Parathyroid adenoma (tissue), 2 donors: ENCODE measurements around the gene CEP89.
"Not testable (repeated sequence)": the region's sequence is repeated elsewhere in the genome, so short reads cannot be mapped to it uniquely, and the experiment has no call there.

ENCODE experiments used
- H2AFZ ChIP-seq: fragments of 300-600 bp; sonication (generic); one replicate; pipeline ENCODE4 v1.7.0; 2017; ENCODE audit warnings: antibody characterized with exemption, mild to moderate bottlenecking
- H3K27ac ChIP-seq: fragments of 300-600 bp; sonication (generic); one replicate; pipeline ENCODE4 v1.7.0; 2017
- H3K27me3 ChIP-seq: fragments of 300-600 bp; sonication (generic); one replicate; pipeline ENCODE4 v1.7.0; 2017; ENCODE audit warnings: low read length; ENCODE audit not compliant: control insufficient read depth, insufficient read depth
- H3K36me3 ChIP-seq: fragments of 300-600 bp; sonication (generic); one replicate; pipeline ENCODE4 v1.7.0; 2017; ENCODE audit warnings: low read length; ENCODE audit not compliant: control insufficient read depth, insufficient read depth
- H3K4me1 ChIP-seq: fragments of 300-600 bp; sonication (generic); one replicate; pipeline ENCODE4 v1.7.0; 2017; ENCODE audit warnings: control low read depth
- H3K4me2 ChIP-seq: fragments of 300-600 bp; sonication (generic); one replicate; pipeline ENCODE4 v1.7.0; 2017; ENCODE audit warnings: low read length
- H3K4me3 ChIP-seq: fragments of 300-600 bp; sonication (generic); one replicate; pipeline ENCODE4 v1.7.0; 2017; ENCODE audit warnings: low read depth, low read length
- H3K79me2 ChIP-seq: fragments of 300-600 bp; sonication (generic); one replicate; pipeline ENCODE4 v1.7.0; 2017; ENCODE audit warnings: control low read depth
- H3K9ac ChIP-seq: fragments of 300-600 bp; sonication (generic); one replicate; pipeline ENCODE4 v1.7.0; 2017; ENCODE audit warnings: mild to moderate bottlenecking
- H3K9me3 ChIP-seq: fragments of 300-600 bp; sonication (generic); one replicate; pipeline ENCODE4 v1.7.0; 2017; ENCODE audit warnings: low read length; ENCODE audit not compliant: control insufficient read depth
- CTCF ChIP-seq: fragments of 300-600 bp; sonication (generic); IDR thresholded peaks from one replicate; pipeline ENCODE4 v1.7.0; 2017; ENCODE audit warnings: antibody characterized with exemption, mild to moderate bottlenecking
- donor health status: primary hyperparathyroidism.

CEP89 gene

DNA sequence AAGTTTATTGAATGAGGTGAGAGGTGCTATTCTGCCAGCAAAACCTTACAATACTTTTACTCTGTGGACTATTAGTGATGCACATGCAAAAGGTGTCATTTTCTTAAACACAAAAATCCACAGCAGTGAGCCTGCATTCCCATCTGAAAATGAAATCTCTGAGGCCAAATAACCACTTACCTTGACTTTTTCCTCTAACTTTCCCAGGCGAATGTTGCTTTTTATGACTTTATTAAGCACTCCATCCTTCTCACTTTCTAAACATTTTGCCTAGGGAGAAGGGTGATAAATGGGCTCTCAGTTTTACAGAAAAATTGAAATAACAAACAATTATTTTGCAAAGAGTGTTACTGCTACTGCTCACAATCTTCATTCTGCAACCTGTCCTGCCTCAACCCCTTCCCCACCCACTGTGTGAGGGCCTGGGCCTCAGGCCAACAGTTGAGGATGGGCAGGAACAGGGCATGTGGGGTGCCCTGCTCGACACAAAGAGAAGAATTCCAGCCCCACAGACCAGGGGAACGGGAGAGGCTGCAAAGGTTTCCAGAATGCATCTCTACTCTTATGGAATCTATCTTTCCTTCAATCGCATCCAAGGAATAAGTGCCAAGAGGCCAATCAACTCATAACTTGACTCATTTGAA, 84.1 kb downstream of the CEP89 start:
- no peaks in the 10 kb centered on the region for H3K79me2 ChIP-seq
- no peak overlapping the region for H3K9ac ChIP-seq
- H2AFZ ChIP-seq = no peak overlapping the region
- H3K27me3 ChIP-seq = no peaks in the 10 kb centered on the region
- no peak overlapping the region for H3K4me2 ChIP-seq
- no peak overlapping the region for H3K4me3 ChIP-seq
- H3K27ac ChIP-seq = no peak overlapping the region
- H3K9me3 ChIP-seq = no peaks in the 10 kb centered on the region
- no peak for TF ChIP-seq CTCF
- no peaks in the 10 kb centered on the region for H3K4me1 ChIP-seq
- H3K36me3 ChIP-seq = no peaks in the 10 kb centered on the region

DNA sequence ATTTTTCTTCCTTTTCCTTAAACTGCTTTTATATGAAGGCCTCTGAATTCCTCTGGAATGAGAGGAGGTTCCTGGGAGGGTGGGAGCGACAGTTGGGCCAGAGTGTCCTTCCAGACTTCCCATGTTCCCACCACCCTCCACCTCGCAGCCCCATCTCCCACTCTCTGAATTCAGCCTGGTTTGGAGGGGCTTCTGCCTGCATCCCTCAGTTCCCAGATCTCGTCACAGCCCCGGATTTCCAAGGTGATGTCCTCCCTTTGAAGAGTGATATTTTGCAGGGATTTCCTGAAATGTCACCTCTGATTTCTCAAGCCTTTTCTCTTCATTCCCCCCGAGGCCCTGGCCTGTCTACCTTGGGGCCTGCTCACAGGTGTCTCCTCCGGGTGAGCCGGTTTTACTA, 85.5 kb downstream of the CEP89 start:
- TF ChIP-seq CTCF = no peak
- Histone ChIP-seq H3K36me3 (no peaks in the 10 kb centered on the region), H3K27ac (no peak overlapping the region), H3K4me1 (no peaks in the 10 kb centered on the region), H2AFZ (no peak overlapping the region), H3K79me2 (no peaks in the 10 kb centered on the region), H3K4me3 (no peak overlapping the region), H3K9ac (no peak overlapping the region), H3K4me2 (no peak overlapping the region), H3K9me3 (no peaks in the 10 kb centered on the region), H3K27me3 (no peaks in the 10 kb centered on the region)

DNA sequence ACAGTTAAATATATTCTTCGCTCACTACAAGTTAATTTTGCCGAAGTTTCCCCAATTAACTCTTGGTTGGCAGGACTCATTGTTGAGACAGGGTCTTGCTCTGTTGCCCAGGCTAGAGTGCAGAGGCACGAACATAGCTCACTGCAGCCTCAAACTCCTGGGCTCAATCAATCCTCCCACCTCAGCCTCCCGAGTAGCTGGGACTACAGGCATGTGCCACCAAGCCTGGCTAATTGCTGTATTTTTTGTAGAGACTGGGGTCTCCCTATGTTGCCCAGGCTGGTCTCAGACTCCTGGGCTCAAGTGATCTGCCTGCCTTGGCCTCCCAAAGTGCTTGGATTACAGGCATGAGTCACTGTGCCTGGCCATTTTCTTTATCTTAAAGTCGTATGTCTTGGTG, 86.5 kb downstream of the CEP89 start:
- not testable (repeated sequence) for H3K27me3 ChIP-seq, H3K4me2 ChIP-seq, H2AFZ ChIP-seq, H3K27ac ChIP-seq, H3K9ac ChIP-seq, H3K79me2 ChIP-seq, H3K9me3 ChIP-seq, H3K36me3 ChIP-seq, H3K4me1 ChIP-seq, H3K4me3 ChIP-seq

DNA sequence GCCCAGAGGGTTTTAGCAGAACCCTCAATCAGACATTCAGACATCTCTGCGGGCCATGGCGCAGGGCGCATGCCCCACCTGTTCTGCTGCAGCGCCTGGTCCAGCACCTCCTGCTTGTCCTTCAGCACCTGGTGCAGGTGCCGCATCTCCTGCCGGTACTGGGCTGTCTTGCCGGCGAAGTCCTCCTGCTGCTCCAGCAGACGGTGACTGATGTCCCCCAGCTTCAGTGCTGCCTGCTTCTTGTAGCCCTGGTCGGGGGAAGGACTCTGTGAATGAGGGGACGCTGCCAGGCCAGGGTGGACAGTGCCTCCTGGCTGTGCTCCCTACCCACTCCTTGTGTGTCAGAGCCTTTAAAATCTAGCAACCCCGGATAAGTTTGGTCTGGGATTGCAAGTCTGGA, 90.0 kb downstream of the CEP89 start:
- no peaks in the 10 kb centered on the region for H3K79me2 ChIP-seq
- no peak overlapping the region for H3K27ac ChIP-seq
- TF ChIP-seq CTCF = no peak
- no peak overlapping the region for H3K4me3 ChIP-seq
- H3K4me1 ChIP-seq = no peaks in the 10 kb centered on the region
- no peaks in the 10 kb centered on the region for H3K36me3 ChIP-seq
- no peak overlapping the region for H3K4me2 ChIP-seq
- H3K9me3 ChIP-seq = no peaks in the 10 kb centered on the region
- no peak overlapping the region for H3K9ac ChIP-seq
- no peaks in the 10 kb centered on the region for H3K27me3 ChIP-seq
- H2AFZ ChIP-seq = no peak overlapping the region

DNA sequence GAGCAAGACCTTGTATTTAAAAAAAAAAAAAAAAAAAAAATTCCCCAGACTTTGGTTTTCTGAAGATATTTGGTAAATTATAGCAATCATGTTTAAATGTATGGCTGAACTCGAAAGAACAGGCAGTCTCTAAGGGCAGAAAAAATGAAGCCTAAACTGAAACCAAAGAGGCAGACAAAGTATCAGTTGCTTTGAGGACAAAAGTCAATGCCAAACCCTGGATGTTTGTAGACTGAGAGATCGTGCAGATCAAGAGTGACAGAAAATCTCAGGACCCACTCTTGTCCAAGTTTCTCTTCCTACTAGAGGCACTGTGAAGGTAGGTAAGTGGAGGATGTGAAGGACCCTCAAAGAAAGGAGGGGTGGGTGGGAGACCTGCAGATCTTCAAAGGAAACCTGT, 91.1 kb downstream of the CEP89 start:
- no peak overlapping the region for H3K9ac ChIP-seq
- no peaks in the 10 kb centered on the region for H3K4me1 ChIP-seq
- no peak for TF ChIP-seq CTCF
- H3K9me3 ChIP-seq = no peaks in the 10 kb centered on the region
- H3K27ac ChIP-seq = no peak overlapping the region
- no peak overlapping the region for H2AFZ ChIP-seq
- no peak overlapping the region for H3K4me3 ChIP-seq
- no peaks in the 10 kb centered on the region for H3K36me3 ChIP-seq
- H3K4me2 ChIP-seq = no peak overlapping the region
- no peaks in the 10 kb centered on the region for H3K79me2 ChIP-seq
- no peaks in the 10 kb centered on the region for H3K27me3 ChIP-seq
